Measurements from ENCODE around the gene MAP3K2. TPM values are rescaled to one million over a fixed set of nuclear protein-coding genes. Genes with fewer than 3 reads are reported as not detected.

MAP3K2 gene
- total RNA-seq, 2 experiments from 2014 or later, result 65.2 to 69.0 TPM

DNA sequence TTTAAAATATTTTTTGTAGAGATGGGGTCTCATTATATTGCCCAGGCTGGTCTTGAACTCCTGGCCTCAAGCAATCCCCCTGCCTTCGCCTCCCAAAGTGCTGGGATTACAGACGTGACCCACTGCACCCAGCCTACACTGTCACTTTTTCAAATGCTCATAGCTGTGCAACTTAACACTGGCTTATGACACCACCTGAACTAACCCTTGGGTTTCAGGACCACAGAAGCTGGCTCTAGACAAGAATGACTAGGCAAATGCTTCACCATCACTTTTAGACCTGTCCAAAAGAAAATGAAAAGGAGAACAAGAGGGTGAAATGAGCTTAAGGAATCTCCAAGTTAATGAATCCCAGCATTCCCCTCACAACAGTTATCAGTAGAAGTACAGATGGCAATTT lies 107.1 kb downstream of the MAP3K2 start:
- H3K27ac Mint-ChIP-seq, result no peak overlapping the region
- POLR2A ChIA-PET, result no interaction called here
- peaks cover 16% of the 10 kb centered on the region for H3K4me1 Mint-ChIP-seq
- H3K36me3 Mint-ChIP-seq, result peaks cover 59% of the 10 kb centered on the region
- ATAC-seq (ENCODE audit: low read depth) (no peak), DNase-seq (no peak)
- no peaks in the 10 kb centered on the region for H3K27me3 Mint-ChIP-seq
- no peaks in the 10 kb centered on the region for H3K9me3 Mint-ChIP-seq
- H3K4me3 Mint-ChIP-seq, result no peak overlapping the region

DNA sequence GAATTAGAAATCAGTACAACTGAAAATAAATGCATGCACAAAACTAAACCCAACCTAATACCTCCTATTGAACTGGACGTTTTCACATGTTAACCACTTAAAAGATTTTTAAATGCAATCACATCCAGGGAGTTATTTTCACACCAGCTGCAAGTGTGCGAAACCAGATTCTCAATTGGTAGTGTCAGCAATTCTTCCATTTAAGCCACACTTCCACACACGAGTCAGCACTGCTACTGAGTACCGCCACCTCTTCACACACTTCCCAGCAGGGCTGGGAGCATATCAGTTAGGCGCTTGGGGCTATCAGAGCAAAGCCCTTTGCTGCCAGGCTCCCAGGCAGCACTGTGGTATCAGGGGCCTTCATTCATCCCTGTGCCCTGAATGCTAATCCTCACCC lies 108.0 kb downstream of the MAP3K2 start:
- H3K9me3 Mint-ChIP-seq, result no peaks in the 10 kb centered on the region
- peaks cover 16% of the 10 kb centered on the region for H3K4me1 Mint-ChIP-seq
- DNase-seq, result no peak
- H3K27ac Mint-ChIP-seq, result no peak overlapping the region
- no peak for ATAC-seq (ENCODE audit: low read depth)
- POLR2A ChIA-PET, result no interaction called here
- no peak overlapping the region for H3K4me3 Mint-ChIP-seq
- peaks cover 57% of the 10 kb centered on the region for H3K36me3 Mint-ChIP-seq
- H3K27me3 Mint-ChIP-seq, result no peaks in the 10 kb centered on the region

DNA sequence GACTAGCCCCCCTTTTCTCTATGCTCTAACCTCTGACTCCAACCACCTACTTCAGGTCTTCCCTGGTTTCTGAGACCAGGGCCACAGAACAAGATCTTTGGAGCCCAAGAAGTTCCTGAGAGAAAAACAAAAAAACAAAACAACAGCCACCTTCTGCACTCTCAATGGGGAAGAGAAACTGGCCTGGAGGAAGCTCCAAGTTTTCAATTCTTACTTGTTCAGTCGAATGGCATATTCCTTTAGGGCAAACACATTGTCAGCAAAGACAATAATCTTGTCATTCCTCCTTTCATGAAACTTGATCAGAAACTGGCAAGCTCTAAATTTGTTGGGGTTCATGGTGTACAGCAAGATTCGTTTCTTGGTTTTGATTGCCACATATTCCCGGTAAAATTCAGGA lies 108.8 kb downstream of the MAP3K2 start:
- Mint-ChIP-seq H3K27me3 (no peaks in the 10 kb centered on the region), H3K4me3 (no peak overlapping the region), H3K27ac (no peak overlapping the region), H3K4me1 (peaks cover 14% of the 10 kb centered on the region), H3K36me3 (peaks cover 52% of the 10 kb centered on the region), H3K9me3 (no peaks in the 10 kb centered on the region)
- no peak for DNase-seq
- POLR2A ChIA-PET, result no interaction called here
- ATAC-seq (ENCODE audit: low read depth), result no peak

DNA sequence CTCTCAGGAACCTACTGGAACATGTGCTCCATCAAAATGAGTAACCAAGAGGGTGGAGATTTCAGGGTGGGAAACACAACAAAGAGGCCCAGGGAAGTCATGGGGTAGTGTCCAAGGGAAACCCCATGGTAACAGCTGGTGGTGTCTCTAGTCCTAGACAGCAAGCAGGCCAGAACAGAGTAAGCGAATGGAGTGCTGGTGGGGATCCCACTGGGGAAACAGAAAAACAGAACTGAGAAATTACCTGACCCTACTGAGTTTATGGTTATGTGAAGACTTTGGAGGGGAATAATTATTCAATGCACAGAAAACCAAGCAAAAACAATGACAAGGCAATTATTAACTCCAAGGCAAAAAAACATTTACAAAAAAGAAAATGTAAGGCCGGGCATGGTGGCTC lies 110.7 kb downstream of the MAP3K2 start:
- ATAC-seq (ENCODE audit: low read depth) (no peak), DNase-seq (no peak)
- Mint-ChIP-seq H3K4me1 (peaks cover 4% of the 10 kb centered on the region), H3K27ac (no peak overlapping the region), H3K36me3 (peaks cover 46% of the 10 kb centered on the region), H3K4me3 (no peak overlapping the region), H3K27me3 (no peaks in the 10 kb centered on the region), H3K9me3 (no peaks in the 10 kb centered on the region)
- POLR2A ChIA-PET, result no interaction called here

DNA sequence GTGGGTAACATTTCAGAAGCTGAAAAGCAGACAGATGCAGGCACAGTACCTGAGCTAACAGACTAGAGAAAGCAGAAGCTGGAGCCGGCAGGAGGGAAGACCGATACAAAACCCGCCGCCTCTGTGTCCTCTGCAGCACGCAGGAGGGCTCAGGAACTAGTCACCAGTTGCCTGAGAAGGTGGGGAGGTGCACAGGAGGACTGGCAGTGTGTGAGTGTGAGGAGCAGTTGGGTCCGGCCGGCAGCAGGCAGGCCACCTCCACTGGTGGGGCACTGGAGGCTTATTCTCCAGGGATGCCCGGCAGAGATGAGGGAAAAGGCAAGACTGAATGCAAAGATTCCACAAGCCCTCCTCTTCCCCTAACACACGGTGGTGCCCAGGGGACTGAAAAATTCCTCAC lies 112.0 kb downstream of the MAP3K2 start:
- Mint-ChIP-seq H3K4me3 (no peak overlapping the region), H3K27ac (no peak overlapping the region), H3K9me3 (no peaks in the 10 kb centered on the region), H3K27me3 (no peaks in the 10 kb centered on the region), H3K36me3 (peaks cover 46% of the 10 kb centered on the region), H3K4me1 (no peaks in the 10 kb centered on the region)
- DNase-seq, result no peak
- no peak for ATAC-seq (ENCODE audit: low read depth)
- POLR2A ChIA-PET, result no interaction called here

DNA sequence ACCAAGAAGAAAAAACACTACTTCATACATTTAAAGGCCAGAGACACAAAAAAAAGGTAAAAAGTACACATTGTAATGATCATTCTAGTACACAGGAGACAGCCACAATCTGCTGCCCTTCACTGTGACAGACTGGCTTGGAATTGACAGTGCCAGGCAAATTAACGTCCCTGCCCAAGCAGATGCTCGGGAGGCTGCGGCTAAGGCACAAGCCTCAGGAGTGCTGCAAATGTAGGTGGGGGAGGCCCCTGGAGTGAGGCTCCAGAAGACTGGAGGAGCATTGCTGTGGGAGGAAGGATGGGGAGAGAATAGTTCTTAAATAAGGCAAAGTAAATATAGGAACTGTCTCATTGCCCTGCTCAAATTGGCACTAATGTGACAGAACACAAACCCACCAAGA lies 112.4 kb downstream of the MAP3K2 start:
- Mint-ChIP-seq H3K4me3 (no peak overlapping the region), H3K4me1 (no peaks in the 10 kb centered on the region), H3K27ac (no peak overlapping the region), H3K27me3 (no peaks in the 10 kb centered on the region), H3K9me3 (no peaks in the 10 kb centered on the region), H3K36me3 (peaks cover 48% of the 10 kb centered on the region)
- DNase-seq (no peak), ATAC-seq (ENCODE audit: low read depth) (no peak)
- POLR2A ChIA-PET, result interaction anchor here (1.1 kb wide), 1 partner anchor 195 kb away, joined by 3 read pairs; no protein-coding TSS in a partner anchor

DNA sequence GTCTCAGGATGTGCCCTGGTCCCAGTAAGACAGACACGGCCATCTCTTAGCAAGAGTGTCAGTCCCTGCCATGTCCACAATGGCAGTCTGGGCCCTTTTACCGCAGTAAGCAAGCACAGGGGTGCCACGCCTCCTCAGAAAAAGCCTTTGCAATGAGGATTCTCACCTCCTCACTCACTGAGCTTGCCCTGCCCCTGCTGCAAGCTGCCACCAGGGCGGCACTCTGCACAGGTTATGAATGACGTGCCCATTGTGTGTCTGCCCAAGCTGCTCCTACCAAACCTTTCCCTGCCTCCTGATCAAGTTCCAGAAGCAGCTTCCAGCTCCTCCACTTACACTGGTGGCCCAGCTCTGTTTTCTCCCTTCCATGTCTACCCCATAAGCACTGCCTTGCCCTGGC lies 117.1 kb downstream of the MAP3K2 start:
- POLR2A ChIA-PET, result no interaction called here
- Mint-ChIP-seq H3K9me3 (no peaks in the 10 kb centered on the region), H3K4me1 (peaks cover 3% of the 10 kb centered on the region), H3K27ac (no peak overlapping the region), H3K36me3 (peaks cover 62% of the 10 kb centered on the region), H3K27me3 (no peaks in the 10 kb centered on the region), H3K4me3 (no peak overlapping the region)
- no peak for DNase-seq
- ATAC-seq (ENCODE audit: low read depth), result no peak

DNA sequence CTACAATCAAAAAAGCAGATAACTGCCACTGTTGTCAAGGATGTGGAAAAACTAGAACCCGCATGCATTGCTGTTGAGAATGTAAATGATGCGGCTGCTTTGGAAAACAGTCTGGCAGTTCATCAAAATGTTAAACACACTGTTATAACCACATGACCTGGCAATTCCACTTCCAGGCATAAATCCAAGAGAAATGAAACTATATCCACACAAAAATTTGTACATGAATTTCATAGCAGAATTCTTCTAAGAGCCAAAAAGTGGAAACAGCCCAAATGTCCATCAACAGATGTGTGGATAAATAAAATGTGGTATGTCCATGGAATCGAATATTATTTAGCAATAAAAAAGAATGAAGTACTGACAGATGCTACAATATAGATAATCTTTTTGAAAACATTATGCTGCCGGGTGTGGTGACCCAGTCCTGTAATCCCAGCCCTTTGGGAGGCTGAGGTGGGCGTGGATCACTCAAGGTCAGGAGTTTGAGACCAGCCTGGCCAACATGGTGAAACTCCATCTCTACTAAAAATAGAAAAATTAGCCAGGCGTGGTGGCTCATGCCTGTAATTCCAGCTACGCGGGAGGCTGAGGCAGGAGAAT lies 125.9 kb downstream of the MAP3K2 start:
- Mint-ChIP-seq H3K36me3 (peaks cover 33% of the 10 kb centered on the region), H3K4me3 (no peak overlapping the region), H3K27ac (no peak overlapping the region), H3K9me3 (no peaks in the 10 kb centered on the region), H3K4me1 (peaks cover 2% of the 10 kb centered on the region), H3K27me3 (no peaks in the 10 kb centered on the region)
- DNase-seq (no peak), ATAC-seq (ENCODE audit: low read depth) (no peak)
- POLR2A ChIA-PET, result no interaction called here

DNA sequence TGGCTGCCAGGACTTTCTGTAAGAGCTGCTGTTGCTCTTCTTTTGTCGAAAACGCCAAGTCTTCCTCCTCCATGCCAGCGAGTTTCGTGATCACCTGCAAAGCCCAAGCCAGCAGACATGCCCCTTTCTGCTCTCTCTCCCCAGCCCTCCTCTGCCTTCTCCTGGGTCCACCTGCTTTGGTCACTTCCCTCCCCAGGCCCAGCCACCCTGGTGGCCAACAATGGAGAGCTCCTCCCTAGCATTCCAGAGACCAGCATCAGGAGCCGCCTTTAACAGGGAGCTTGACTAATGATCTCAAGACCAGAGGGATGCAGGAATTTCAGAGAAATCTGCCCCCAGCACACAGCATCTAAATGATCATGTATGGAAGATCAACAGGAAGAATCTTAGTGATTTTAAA lies 128.4 kb downstream of the MAP3K2 start:
- H3K27me3 Mint-ChIP-seq, result no peaks in the 10 kb centered on the region
- H3K4me1 Mint-ChIP-seq, result peaks cover 15% of the 10 kb centered on the region
- no peak overlapping the region for H3K27ac Mint-ChIP-seq
- DNase-seq (no peak), ATAC-seq (ENCODE audit: low read depth) (no peak)
- H3K36me3 Mint-ChIP-seq, result peaks cover 31% of the 10 kb centered on the region
- H3K4me3 Mint-ChIP-seq, result no peak overlapping the region
- POLR2A ChIA-PET, result no interaction called here
- H3K9me3 Mint-ChIP-seq, result no peaks in the 10 kb centered on the region

DNA sequence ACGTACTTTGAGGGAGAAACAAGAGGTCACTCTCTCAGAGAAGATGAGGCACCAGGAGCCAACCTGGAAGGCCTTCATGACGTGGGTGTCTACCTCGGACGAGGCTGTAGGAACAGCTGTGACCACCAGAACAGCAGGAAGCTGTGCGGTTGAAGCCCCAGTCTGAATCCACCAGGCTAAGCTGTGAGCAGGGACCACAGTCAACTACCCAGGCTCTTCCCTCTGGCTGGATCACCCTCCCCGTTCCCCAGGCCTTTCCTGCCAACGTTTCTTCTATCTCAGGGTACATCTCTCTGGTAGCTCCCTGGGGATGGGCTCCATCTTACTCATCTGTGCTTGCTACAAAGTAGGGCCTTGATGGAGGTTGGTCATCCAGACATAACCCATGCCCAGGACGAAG lies 130.9 kb downstream of the MAP3K2 start:
- POLR2A ChIA-PET, result no interaction called here
- Mint-ChIP-seq H3K9me3 (no peaks in the 10 kb centered on the region), H3K4me3 (no peak overlapping the region), H3K36me3 (peaks cover 26% of the 10 kb centered on the region), H3K27ac (peak overlapping the region; percentile 24), H3K27me3 (no peaks in the 10 kb centered on the region), H3K4me1 (peaks cover 15% of the 10 kb centered on the region)
- ATAC-seq (ENCODE audit: low read depth), result no peak
- DNase-seq, result no peak

DNA sequence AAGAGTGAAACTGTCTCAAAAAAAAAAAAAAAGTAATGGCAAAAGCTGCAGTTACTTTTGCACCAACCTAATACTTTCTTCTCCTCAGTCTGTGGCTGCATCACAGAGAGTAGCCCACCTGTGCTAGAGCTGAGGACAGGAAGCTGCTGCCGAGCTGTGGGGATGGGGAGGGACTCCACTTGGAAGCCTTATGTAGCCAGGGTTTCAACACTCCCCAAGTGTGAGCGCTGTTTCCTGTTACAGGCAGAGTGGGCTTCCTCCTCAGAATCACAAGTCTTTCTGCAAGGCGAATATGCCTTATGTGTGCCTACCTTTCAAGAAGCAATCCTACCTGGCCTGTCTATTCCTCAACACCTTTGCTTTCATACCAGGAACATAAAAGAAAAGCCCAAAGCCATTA lies 131.4 kb downstream of the MAP3K2 start:
- peaks cover 26% of the 10 kb centered on the region for H3K36me3 Mint-ChIP-seq
- H3K27ac Mint-ChIP-seq, result no peak overlapping the region
- no peak overlapping the region for H3K4me3 Mint-ChIP-seq
- POLR2A ChIA-PET, result no interaction called here
- H3K4me1 Mint-ChIP-seq, result peaks cover 15% of the 10 kb centered on the region
- DNase-seq (no peak), ATAC-seq (ENCODE audit: low read depth) (no peak)
- no peaks in the 10 kb centered on the region for H3K27me3 Mint-ChIP-seq
- no peaks in the 10 kb centered on the region for H3K9me3 Mint-ChIP-seq

DNA sequence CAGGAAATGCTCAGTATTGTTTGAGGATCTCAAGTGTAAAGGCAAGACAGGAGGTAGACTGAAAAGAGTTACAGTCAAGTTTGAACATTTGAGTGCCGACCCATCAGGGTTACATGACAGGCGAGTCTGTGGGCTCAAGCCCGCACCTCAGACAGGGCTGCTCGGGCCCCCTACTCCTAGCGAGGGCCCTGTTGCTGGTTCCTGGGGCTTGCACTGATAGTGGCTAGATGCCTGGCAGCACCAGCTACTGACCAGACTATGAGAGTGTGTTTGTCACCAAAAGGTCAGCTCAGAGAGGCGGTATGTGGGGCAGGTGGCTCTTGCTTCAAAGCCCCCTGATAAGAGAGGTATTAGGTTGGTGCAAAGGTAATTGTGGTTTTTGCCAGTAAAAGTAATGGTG lies 132.1 kb downstream of the MAP3K2 start:
- Mint-ChIP-seq H3K27ac (peak overlapping the region; percentile 17), H3K9me3 (no peaks in the 10 kb centered on the region), H3K36me3 (peaks cover 26% of the 10 kb centered on the region), H3K27me3 (no peaks in the 10 kb centered on the region), H3K4me3 (no peak overlapping the region), H3K4me1 (peaks cover 15% of the 10 kb centered on the region)
- no peak for DNase-seq
- ATAC-seq (ENCODE audit: low read depth), result no peak
- POLR2A ChIA-PET, result no interaction called here

DNA sequence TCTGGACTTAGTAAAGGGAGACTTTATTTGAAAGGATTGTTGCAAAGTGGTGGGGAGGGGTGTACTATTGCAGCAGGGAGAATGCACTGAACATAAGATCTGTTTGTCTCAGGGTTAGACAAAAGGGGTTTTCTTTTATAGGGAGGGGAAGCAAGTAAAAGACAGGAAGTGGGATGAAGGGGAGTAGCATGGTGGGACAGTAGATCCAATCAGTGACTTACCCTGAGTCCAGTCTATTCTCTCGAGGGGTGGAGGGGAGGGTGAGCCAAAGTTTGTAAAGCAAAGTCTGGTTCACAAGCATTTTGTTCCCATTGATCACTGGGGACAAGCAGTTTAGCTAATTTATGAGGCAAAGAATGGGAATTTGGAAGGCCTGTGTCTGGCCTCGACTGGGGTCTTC lies 132.6 kb downstream of the MAP3K2 start:
- H3K4me1 Mint-ChIP-seq, result peaks cover 15% of the 10 kb centered on the region
- no peak for ATAC-seq (ENCODE audit: low read depth)
- no peak for DNase-seq
- no peaks in the 10 kb centered on the region for H3K9me3 Mint-ChIP-seq
- no peak overlapping the region for H3K4me3 Mint-ChIP-seq
- POLR2A ChIA-PET, result no interaction called here
- no peak overlapping the region for H3K27ac Mint-ChIP-seq
- no peaks in the 10 kb centered on the region for H3K27me3 Mint-ChIP-seq
- peaks cover 25% of the 10 kb centered on the region for H3K36me3 Mint-ChIP-seq

DNA sequence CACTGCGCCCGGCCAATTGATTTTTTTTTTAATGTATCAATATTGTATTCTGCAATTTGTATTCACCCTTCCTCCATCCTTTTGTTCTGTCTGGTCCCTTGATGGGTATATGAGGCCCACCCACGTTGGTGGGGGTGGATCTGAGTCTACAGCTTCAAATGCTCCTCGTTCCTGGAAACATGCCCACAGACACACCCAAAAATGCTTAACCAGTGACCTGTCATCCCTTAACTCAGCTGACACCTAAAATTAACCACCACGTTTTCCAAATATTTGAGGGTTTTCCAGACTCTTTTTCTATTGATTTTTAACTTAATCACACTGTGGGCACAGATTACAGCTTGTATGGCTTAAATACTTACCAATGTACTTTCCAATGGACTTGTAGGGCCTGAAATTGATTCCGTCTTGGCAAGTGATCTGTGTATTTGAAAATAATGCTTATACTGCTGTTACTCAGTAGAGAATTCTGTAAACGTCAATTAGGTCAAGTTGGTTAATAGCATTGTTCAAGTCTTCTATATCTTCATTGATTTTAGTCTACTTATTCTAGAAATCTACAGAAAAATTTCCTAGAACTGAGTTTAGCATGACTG lies 133.3 kb downstream of the MAP3K2 start:
- peaks cover 23% of the 10 kb centered on the region for H3K36me3 Mint-ChIP-seq
- H3K27ac Mint-ChIP-seq, result no peak overlapping the region
- POLR2A ChIA-PET, result no interaction called here
- no peaks in the 10 kb centered on the region for H3K9me3 Mint-ChIP-seq
- ATAC-seq (ENCODE audit: low read depth) (no peak), DNase-seq (no peak)
- peaks cover 15% of the 10 kb centered on the region for H3K4me1 Mint-ChIP-seq
- no peak overlapping the region for H3K4me3 Mint-ChIP-seq
- H3K27me3 Mint-ChIP-seq, result no peaks in the 10 kb centered on the region
